HepG2 (cell line): ENCODE results near the gene DCAF7. TPM values are rescaled to one million over a fixed set of nuclear protein-coding genes. Genes with fewer than 3 reads are reported as not detected.

Experiments
- ATF7-NPFF ChIP-seq: sonication (generic); formaldehyde crosslinking; IDR thresholded peaks from 2 replicates; pipeline ENCODE4 v1.8.1; 2023; ENCODE audit warnings: mild to moderate bottlenecking, low read depth, missing genetic modification reagents, moderate library complexity
- CCAR2 ChIP-seq: fragments of 200-400 bp; formaldehyde crosslinking; optimal IDR thresholded peaks from 2 replicates; pipeline ENCODE3; 2018; ENCODE audit warnings: low read depth, mild to moderate bottlenecking, low read length, moderate library complexity
- EED ChIP-seq: sonication (generic); formaldehyde crosslinking; IDR thresholded peaks from 2 replicates; pipeline ENCODE4 v1.5.0; 2020; ENCODE audit warnings: mild to moderate bottlenecking, missing genetic modification reagents
- JDP2 ChIP-seq: sonication (generic); formaldehyde crosslinking; IDR thresholded peaks from 2 replicates; pipeline ENCODE4 v1.8.1; 2022; ENCODE audit warnings: missing genetic modification reagents, borderline replicate concordance
- MYC ChIP-seq: sonication (generic); formaldehyde crosslinking; IDR thresholded peaks from 2 replicates; pipeline ENCODE4 v1.9.0; 2021; ENCODE audit warnings: missing genetic modification reagents, borderline replicate concordance
- NBN ChIP-seq: fragments of 450-650 bp; conservative IDR thresholded peaks from 2 replicates; pipeline ENCODE4 v1.6.1; 2017
- PHF8 ChIP-seq: sonication (generic); formaldehyde crosslinking; IDR thresholded peaks from 2 replicates; pipeline ENCODE4 v1.5.0; 2020; ENCODE audit warnings: missing genetic modification reagents
- PITX1 ChIP-seq: sonication (generic); formaldehyde crosslinking; IDR thresholded peaks from 2 replicates; pipeline ENCODE4 v1.5.1; 2020; ENCODE audit warnings: mild to moderate bottlenecking, missing genetic modification reagents
- PRDM4 ChIP-seq: sonication (generic); formaldehyde crosslinking; IDR thresholded peaks from 2 replicates; pipeline ENCODE4 v1.9.0; 2021; ENCODE audit warnings: missing genetic modification reagents, borderline replicate concordance
- TFDP2 ChIP-seq: sonication (generic); formaldehyde crosslinking; IDR thresholded peaks from 2 replicates; pipeline ENCODE4 v1.4.0; 2020; ENCODE audit warnings: missing genetic modification reagents
- ZMYM4 ChIP-seq: sonication (generic); formaldehyde crosslinking; IDR thresholded peaks from 2 replicates; pipeline ENCODE4 v1.8.1; 2023; ENCODE audit warnings: mild to moderate bottlenecking, missing genetic modification reagents
- ZNF263 ChIP-seq: sonication (generic); formaldehyde crosslinking; IDR thresholded peaks from 2 replicates; pipeline ENCODE4 v1.4.0; 2020; ENCODE audit warnings: missing genetic modification reagents
- ZNF281 ChIP-seq: sonication (generic); formaldehyde crosslinking; IDR thresholded peaks from 2 replicates; pipeline ENCODE4 v1.4.0; 2020; ENCODE audit warnings: missing genetic modification reagents, borderline replicate concordance
- ZNF414 ChIP-seq: sonication (generic); formaldehyde crosslinking; IDR thresholded peaks from 2 replicates; pipeline ENCODE4 v1.5.0; 2020; ENCODE audit warnings: missing genetic modification reagents
- ZNF550 ChIP-seq: sonication (generic); formaldehyde crosslinking; IDR thresholded peaks from 2 replicates; pipeline ENCODE4 v1.4.0; 2020; ENCODE audit warnings: mild to moderate bottlenecking, missing genetic modification reagents, borderline replicate concordance
- ZSCAN5A ChIP-seq: sonication (generic); formaldehyde crosslinking; IDR thresholded peaks from 2 replicates; pipeline ENCODE4 v1.8.0; 2022; ENCODE audit warnings: mild to moderate bottlenecking, missing genetic modification reagents, borderline replicate concordance
- polyA plus RNA-seq, 8 experiments: library from polyadenylated mRNA; depleted of rRNA in 3 of 8; stranded (reverse) in 7 of 8; unstranded in 1 of 8; fragments of >200 nt; fragmentation: Illumina TruSeq in 4 of 8; extraction: Trizol in 4 of 8; gene quantifications; 2 replicates each; pipeline versions ENCODE4 v1.2.1 to v1.2.3, GENCODE V29; 2011 to 2016; ENCODE audit warnings: low read depth in 4 of 8, missing spikeins in 1 of 8, mixed read lengths in 1 of 8; ENCODE audit not compliant: insufficient read depth in 1 of 8
- total RNA-seq, 5 experiments: library from RNA; depleted of rRNA; stranded (reverse); fragments of >200 nt; fragmentation: Illumina TruSeq; extraction: Trizol; gene quantifications; 2 replicates each; pipeline ENCODE4 v1.2.3, GENCODE V29; 2016; ENCODE audit warnings: low read depth in 1 of 5

The DCAF7 gene
- total and polyA plus RNA-seq, 2 of the 13 experiments (the other 11 are each of a cell fraction or from before 2014, with no cell fraction given), result 55.2 to 73.4 TPM

- TF ChIP-seq CCAR2 (no peak), TFDP2 (CRISPR knock-in tag) (peak; percentile 63; the same call in 1 of the 2 replicates), ZNF281 (CRISPR knock-in tag) (peak; percentile 100), PHF8 (CRISPR knock-in tag) (peak; percentile 32; the same call in 1 of the 2 replicates), NBN (no peak), JDP2 (CRISPR knock-in tag) (no peak; the same call in 1 of the 2 replicates), MYC (CRISPR knock-in tag) (peak; percentile 73; the same call in 1 of the 2 replicates), EED (CRISPR knock-in tag) (no peak), PRDM4 (CRISPR knock-in tag) (no peak), ZNF414 (CRISPR knock-in tag) (peak; percentile 91; the same call in 1 of the 2 replicates), PITX1 (CRISPR knock-in tag) (peak; percentile 92), ZNF550 (CRISPR knock-in tag) (no peak), ATF7-NPFF (CRISPR knock-in tag) (peak; percentile 83; the same call in 1 of the 2 replicates), ZNF263 (CRISPR knock-in tag) (peak; percentile 36), ZSCAN5A (CRISPR knock-in tag) (no peak; the same call in 1 of the 2 replicates), ZMYM4 (CRISPR knock-in tag) (peak; percentile 91)
These were observed 30.1 kb upstream of the DCAF7 start (continued) for GRCh38 chr17:63519972-63520882.
